GM12878 (cell line): ENCODE data around the gene FBF1. TPM values are rescaled to one million over a fixed set of nuclear protein-coding genes. Genes with fewer than 3 reads are reported as not detected.

Experiments
- ATAC-seq: fragments of 200-7000 bp; cut with Tn5 transposase; 3 replicates; pipeline ENCODE4 v1.9.1; 2020; ENCODE audit warnings: mild to moderate bottlenecking, moderate library complexity
- BruUV-seq: library from RNA; stranded (reverse); fragments of 400-500 nt; replicated peaks from 2 replicates; lab custom pipeline; 2021; lab: Mats Ljungman, UMichigan
- CTCF ChIA-PET: fragments of 300-600 bp; sonication (Branson Sonifier 250); formaldehyde crosslinking; extraction: SDS; loops from one replicate; lab custom pipeline; 2021; ENCODE audit warnings: inconsistent platforms; lab: Yijun Ruan, JAX
- POLR2A ChIA-PET: fragments of 350-600 bp; formaldehyde crosslinking; extraction: SDS; loops from one replicate; lab custom pipeline; 2021; ENCODE audit warnings: inconsistent platforms; lab: Charles Lee
- RAD21 ChIA-PET: fragments of 300-600 bp; sonication (Branson Sonifier 250); formaldehyde crosslinking; loops from one replicate; lab custom pipeline; 2023; ENCODE audit warnings: antibody characterized with exemption; ENCODE audit not compliant: unreplicated experiment; lab: Charles Lee
- SMC1A ChIA-PET: fragments of 300-600 bp; sonication (Branson Sonifier 250); formaldehyde crosslinking; loops from one replicate; lab custom pipeline; 2023; ENCODE audit not compliant: unreplicated experiment, uncharacterized antibody; lab: Charles Lee
- DNase-seq: peaks from one replicate; pipeline ENCODE4 v3.0.0-alpha.2; 2011; ENCODE audit warnings: low read depth, low spot score
- FAIRE-seq: peaks from 3 replicates; lab custom pipeline; 2011; peaks lifted over from hg19 to GRCh38; lab: Jason Lieb, UNC
- H2AFZ ChIP-seq: 2 replicates; pipeline ENCODE4 v1.6.0; 2011; ENCODE audit warnings: low read depth, low read length, control low read depth; ENCODE audit not compliant: control insufficient read depth
- H3K27ac ChIP-seq: 2 replicates; pipeline ENCODE4 v1.5.1; 2011; ENCODE audit warnings: control low read depth; ENCODE audit not compliant: control insufficient read depth, insufficient read depth
- H3K27me3 ChIP-seq, 2 experiments: replicated peaks in 1 of 2; 2 replicates each; pipeline versions ENCODE4 v1.6.0 to v1.6.1; 2011; ENCODE audit warnings: low read length in 1 of 2; ENCODE audit not compliant: control insufficient read depth in 2 of 2, insufficient read depth in 2 of 2
- H3K36me3 ChIP-seq, 2 experiments: 2 replicates each; pipeline ENCODE4 v1.5.1; 2011; ENCODE audit warnings: low read length in 1 of 2; ENCODE audit not compliant: control insufficient read depth in 2 of 2, insufficient read depth in 2 of 2
- H3K4me1 ChIP-seq: 2 replicates; pipeline ENCODE4 v1.6.1; 2011; ENCODE audit warnings: mild to moderate bottlenecking, low read length, moderate library complexity, mixed read lengths; ENCODE audit not compliant: control insufficient read depth, insufficient read depth
- H3K4me2 ChIP-seq: 2 replicates; pipeline ENCODE4 v1.6.0; 2011; ENCODE audit warnings: control low read depth; ENCODE audit not compliant: control insufficient read depth, insufficient read depth
- H3K4me3 ChIP-seq: fragments of 200-600 bp; sonication (generic); 2 replicates; pipeline ENCODE4 v1.5.1; 2016
- H3K79me2 ChIP-seq: 2 replicates; pipeline ENCODE4 v1.6.0; 2011; ENCODE audit warnings: low read length; ENCODE audit not compliant: control insufficient read depth, insufficient read depth
- H3K9ac ChIP-seq: 2 replicates; pipeline ENCODE4 v1.8.0; 2011; ENCODE audit warnings: low read length, control low read depth, mixed read lengths; ENCODE audit not compliant: control insufficient read depth, insufficient read depth
- H3K9me3 ChIP-seq: replicated peaks from 3 replicates; pipeline ENCODE4 v1.5.1; 2011; ENCODE audit warnings: mild to moderate bottlenecking, low read length; ENCODE audit not compliant: control insufficient read depth, insufficient read depth
- H4K20me1 ChIP-seq: 2 replicates; pipeline ENCODE4 v1.6.0; 2011; ENCODE audit not compliant: control insufficient read depth, insufficient read depth
- BHLHE40 ChIP-seq, 2 experiments: fragments of 450-650 bp in 1 of 2; IDR thresholded peaks; 2 replicates each; pipeline ENCODE4 v1.6.1; 2011 to 2017; ENCODE audit warnings: low read depth in 2 of 2, borderline replicate concordance in 1 of 2, improper control_type of control experiment in 1 of 2, low read length in 1 of 2, mild to moderate bottlenecking in 1 of 2
- POLR2A ChIP-seq: IDR thresholded peaks from 2 replicates; pipeline ENCODE4 v1.6.1; 2011; ENCODE audit warnings: low read depth, mild to moderate bottlenecking, low read length
- POLR2AphosphoS5 ChIP-seq: IDR thresholded peaks from 2 replicates; pipeline ENCODE4 v1.6.1; 2011; ENCODE audit warnings: mild to moderate bottlenecking, low read length, inconsistent platforms
- WGBS: methylation state at CpG from one replicate; pipeline ENCODE4 v1.1.6; 2016; ENCODE audit warnings: low lambda C conversion rate; ENCODE audit not compliant: insufficient replicate concordance, insufficient coverage; ENCODE audit errors: missing lambda C conversion rate; 5-methylcytosine and 5-hydroxymethylcytosine counted together
- in situ Hi-C: fragments of 300-500 bp; cut with MboI; formaldehyde crosslinking; loops from 9 replicates; pipeline ENCODE4 v1.14.3; 2018; ENCODE audit warnings: mixed read lengths
- intact Hi-C: fragments of 100-400 bp; cut with micrococcal nuclease; formaldehyde crosslinking; loops from one replicate; pipeline ENCODE4 v1.14.2; 2022; ENCODE audit not compliant: unreplicated experiment
- polyA plus RNA-seq, 11 experiments: library from polyadenylated mRNA; depleted of rRNA in 4 of 11; unstranded in 6 of 11; stranded (reverse) in 5 of 11; fragments of >200 nt; fragmentation: Nextera tagmentation in 4 of 11; fragmentation: Illumina TruSeq in 1 of 11; extraction: Ambion mirVana in 4 of 11; extraction: Trizol in 1 of 11; gene quantifications; 1 replicate in 1 of 11; 2 replicates in 10 of 11; pipeline versions ENCODE4 v1.2.1 to v1.2.3, GENCODE V29; 2011 to 2016; ENCODE audit warnings: inconsistent platforms in 2 of 11, missing spikeins in 2 of 11, low read depth in 1 of 11
- total RNA-seq, 4 experiments: library from RNA; depleted of rRNA in 3 of 4; stranded (reverse); fragments of >200 nt in 3 of 4; fragmentation: Illumina TruSeq in 1 of 4; extraction: Trizol in 1 of 4; gene quantifications; 2 replicates each; pipeline versions ENCODE4 v1.2.1 to v1.2.3, GENCODE V29; 2013 to 2021

Gene FBF1
- total and polyA plus RNA-seq, 10 of the 15 experiments (the other 5 are each of a cell fraction or from before 2014, with no cell fraction given), result 0.29 to 15.0 (median 7.0) TPM

GRCh38 chr17:75897160-75898019, 43.5 kb downstream of the FBF1 start:
- H3K9me3 ChIP-seq, result no peaks in the 10 kb centered on the region
- intact Hi-C loops (loop anchor here (2.0 to 5.0 kb wide), 3 partner anchors 19 to 120 kb away; partner anchors contain the start of genes TRIM47 and WBP2), in situ Hi-C loops (no loop called here)
- CTCF ChIA-PET, result interaction anchor here (0.5 to 4.8 kb wide), 11 partner anchors 9 to 482 kb away, joined by 3 to 43 read pairs (median 4); partner anchors contain the start of gene TRIM47
- H2AFZ ChIP-seq, result peak overlapping the region; percentile 20
- RAD21 ChIA-PET, result interaction anchor here (0.7 to 4.5 kb wide), 7 partner anchors 21 to 144 kb away, joined by 3 to 32 read pairs (median 13); partner anchors contain the start of genes GALK1, UNC13D and WBP2
- H3K27me3 ChIP-seq, result no peaks in the 10 kb centered on the region
- no peak overlapping the region for H3K27ac ChIP-seq
- FAIRE-seq (no peak), ATAC-seq (no peak), DNase-seq (no peak)
- POLR2A ChIA-PET, result interaction anchor here (0.6 to 2.8 kb wide), 9 partner anchors 15 to 120 kb away, joined by 3 to 19 read pairs (median 6); partner anchors contain the start of genes ACOX1, TEN1, TRIM47 and UNK
- 84% methylated on average over 37 of the region's 37 CpGs for WGBS
- SMC1A ChIA-PET, result interaction anchor here (1.0 to 1.7 kb wide), 4 partner anchors 19 to 133 kb away, joined by 4 to 5 read pairs (median 4); partner anchors contain the start of gene TRIM47
- H3K9ac ChIP-seq, result no peak overlapping the region
- H3K4me2 ChIP-seq, result peak overlapping the region; percentile 44; the same call in 1 of the 2 replicates
- H3K36me3 ChIP-seq, result peaks cover 10 to 17% of the 10 kb centered on the region in 2 experiments; a peak in 3 of 4 replicates
- peaks cover 6% of the 10 kb centered on the region for H3K4me1 ChIP-seq
- TF ChIP-seq POLR2A (peak; percentile 8; the same call in 1 of the 2 replicates), POLR2AphosphoS5 (0 out of 2 replicates have a peak, but pooled peaks have one; percentile 19), BHLHE40 (IDR thresholded peaks at IDR 0.05; ENCODE audit: borderline replicate concordance in 1 of 2, low read depth in 2 of 2, low read length in 1 of 2) (no peak)
- peaks cover 15% of the 10 kb centered on the region for H3K79me2 ChIP-seq
- peak overlapping the region; percentile 89; the same call in 1 of the 2 replicates for H3K4me3 ChIP-seq
- no TSS peak for BruUV-seq
- H4K20me1 ChIP-seq, result no peaks in the 10 kb centered on the region
